Astrocyte (in vitro differentiated cells and primary cell): ENCODE data around the gene PACS2.

Source experiments
- CTCF ChIP-seq: IDR thresholded peaks from 2 replicates; pipeline ENCODE4 v1.5.1; 2011; ENCODE audit warnings: low read depth, mild to moderate bottlenecking, inconsistent platforms, low read length, moderate library complexity; ENCODE audit not compliant: insufficient read depth
- EZH2 ChIP-seq: IDR thresholded peaks from 2 replicates; pipeline ENCODE4 v1.6.1; 2012; ENCODE audit warnings: mild to moderate bottlenecking, low read length, inconsistent platforms; ENCODE audit not compliant: insufficient read depth

DNA sequence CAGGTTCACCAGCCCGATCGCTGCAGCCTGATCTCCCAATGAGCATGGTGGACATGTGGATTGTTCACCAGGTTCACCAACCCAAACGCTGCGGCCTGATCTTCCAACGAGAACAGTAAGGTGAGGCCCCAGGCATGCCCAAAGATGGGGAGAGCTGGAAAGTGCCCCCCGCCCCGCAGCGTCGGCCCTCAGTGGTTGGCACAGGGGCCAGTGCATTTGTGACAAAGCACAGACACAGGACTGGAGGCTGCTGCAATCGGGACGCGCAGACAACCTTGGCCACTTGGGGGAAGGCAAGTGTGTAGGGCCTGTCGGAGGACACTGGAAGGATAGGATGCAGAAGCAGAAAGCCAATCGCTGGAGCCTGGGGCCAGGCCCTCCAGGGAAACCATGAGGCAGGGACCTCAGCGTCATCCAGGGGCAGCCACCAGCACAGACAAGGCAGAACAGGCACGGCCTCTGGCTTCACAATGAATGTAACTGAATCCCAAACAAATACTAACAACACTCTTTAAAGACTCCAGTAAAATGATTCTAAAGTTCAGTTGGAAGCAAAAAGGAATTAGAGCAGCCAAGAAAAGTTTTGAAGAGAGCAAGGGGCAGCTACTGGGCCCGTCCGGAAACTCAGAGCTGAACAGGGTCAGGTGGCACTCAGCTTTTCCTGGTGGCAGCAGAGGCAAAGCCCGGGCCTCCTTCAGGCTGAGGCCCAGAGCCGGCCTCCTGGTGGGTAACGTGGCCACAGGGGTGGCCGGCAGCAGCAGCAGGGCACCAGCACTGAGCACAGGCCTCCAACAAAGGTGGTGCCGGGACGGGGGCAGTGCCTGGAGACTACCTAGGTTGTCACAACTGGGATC, 27.1 kb upstream of the PACS2 start:
- no peak for TF ChIP-seq CTCF
- TF ChIP-seq EZH2 = no peak
